Activated T-cell treated with anti-CD3 and anti-CD28 coated beads, Interleukin-2, amount 50 U/mL, for 48 hours (primary cell): Measurements from ENCODE around the gene MIB1.
"Not testable (repeated sequence)": the region's sequence is repeated elsewhere in the genome, so short reads cannot be mapped to it uniquely, and the experiment has no call there.

Experiments used
- DNase-seq, 2 experiments: peaks; one replicate each; pipeline ENCODE4 v3.0.0-alpha.2; 2020

Gene MIB1

DNA sequence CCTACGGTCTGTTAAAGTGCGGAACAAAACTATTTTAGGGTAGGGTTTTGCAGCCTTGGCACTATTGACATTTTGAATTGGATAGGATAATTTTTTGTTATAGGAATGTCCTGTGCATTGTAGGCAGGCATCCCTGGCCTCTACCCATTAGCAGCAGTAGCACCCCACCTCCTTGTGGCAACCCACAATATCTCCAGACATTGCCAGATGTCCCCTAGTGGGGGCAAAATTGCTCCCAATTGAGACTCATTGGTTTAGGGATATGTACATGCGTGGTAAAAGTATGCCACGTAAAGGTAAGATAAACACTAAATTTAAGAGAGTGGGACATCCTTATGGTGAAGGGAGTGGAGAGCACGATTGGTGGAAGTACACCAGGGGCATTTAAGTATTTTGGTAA, 4.6 kb downstream of the MIB1 start:
- no peak for DNase-seq

DNA sequence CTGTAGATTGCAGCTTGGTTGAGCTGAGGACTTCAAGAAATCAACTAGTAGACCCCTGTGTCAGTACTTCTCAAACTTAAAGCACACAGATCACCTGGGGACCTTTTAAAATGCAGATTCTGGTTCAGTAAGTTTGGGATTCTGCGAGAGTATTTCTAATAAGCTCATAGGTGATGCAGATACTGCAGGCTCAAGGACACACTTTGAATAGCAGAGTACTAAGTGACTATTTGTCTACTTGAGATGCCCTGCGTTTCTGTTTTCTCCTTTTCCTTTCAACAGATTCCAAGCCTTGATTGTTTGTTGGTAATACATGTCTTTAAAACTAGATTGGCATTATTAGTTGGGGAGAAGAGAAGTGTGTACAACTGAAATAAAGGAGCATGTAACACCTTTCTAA, 6.7 kb downstream of the MIB1 start:
- DNase-seq = no peak

DNA sequence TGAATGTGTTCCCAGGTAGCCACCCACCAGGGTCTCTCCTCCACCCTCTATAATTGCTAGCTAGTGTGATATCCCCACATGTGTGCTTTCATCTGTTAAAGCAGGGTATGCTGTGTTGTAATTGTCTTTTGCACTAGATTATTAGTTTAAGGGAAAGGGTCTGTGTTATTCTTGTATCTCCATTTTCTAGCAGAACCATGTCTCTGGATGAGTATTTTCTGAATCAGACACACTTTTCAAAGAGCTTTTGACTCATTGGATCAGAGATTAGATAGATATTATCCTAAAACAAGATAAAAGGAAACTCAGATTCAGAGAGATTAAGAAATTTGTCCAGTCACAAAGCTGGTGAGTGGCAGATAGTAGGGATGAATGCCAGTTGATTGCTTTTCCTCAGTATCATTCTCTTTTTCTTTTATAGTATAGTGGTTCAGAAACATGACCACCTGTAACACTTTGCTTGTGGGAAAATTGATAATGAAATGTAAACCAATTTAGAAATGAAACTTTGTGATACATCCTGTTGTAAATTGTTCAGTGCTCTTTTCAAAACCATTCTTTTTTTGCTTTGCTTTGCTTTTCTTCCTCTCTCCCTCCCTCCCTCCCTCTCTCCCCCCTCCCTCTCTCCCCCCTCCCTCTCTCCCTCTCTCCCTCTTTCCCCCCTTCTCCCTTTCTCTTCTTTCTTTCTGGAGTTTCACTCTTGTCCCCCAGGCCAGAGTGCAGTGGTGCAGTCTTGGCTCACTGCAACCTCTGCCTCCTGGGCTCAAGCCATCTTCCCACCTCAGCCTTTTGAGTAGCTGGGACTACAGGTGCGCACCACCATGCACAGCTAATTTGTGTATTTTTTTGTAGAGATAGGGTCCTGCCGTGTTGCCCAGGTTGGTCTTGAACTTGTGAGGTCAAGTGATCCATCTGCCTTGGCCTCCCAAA, 7.4 kb downstream of the MIB1 start:
- no peak for DNase-seq

DNA sequence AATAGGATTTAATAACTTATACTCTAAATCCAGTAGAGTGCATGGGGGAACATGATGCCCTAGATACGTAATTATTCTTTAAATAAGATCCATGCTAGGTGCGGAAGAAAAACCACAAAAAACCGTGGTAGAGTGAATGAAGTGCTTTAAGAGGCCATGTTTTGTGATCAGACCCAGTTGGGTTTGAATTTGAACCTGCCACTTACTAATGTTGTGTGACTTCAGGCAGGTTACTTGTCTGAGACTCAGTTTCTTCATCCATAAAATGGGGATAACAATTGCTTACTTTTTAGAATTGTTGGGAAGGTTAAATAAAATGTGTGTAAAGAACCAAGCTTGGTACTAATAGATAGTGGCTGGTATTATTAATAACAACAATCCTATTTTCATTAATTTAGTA, 17.2 kb downstream of the MIB1 start:
- DNase-seq = no peak

DNA sequence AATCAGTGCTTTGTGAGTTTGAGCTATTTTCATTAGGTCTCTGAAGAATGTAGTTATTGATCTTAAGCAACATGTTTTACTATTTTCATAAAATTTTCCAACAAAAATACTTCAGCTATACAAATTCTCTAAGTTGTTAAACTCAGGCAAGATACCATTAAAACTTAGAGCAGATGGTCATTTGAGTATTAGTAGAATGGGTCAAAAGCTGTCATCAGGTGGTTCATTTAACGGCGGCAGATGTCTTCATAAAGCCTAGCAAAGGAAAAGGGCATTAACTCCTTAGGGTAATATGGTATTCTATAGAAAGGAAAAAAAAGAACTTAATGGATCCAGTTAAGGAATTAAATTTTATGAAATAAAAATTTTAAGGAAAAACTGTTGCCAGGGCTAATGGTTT, 19.2 kb downstream of the MIB1 start:
- DNase-seq = no peak

DNA sequence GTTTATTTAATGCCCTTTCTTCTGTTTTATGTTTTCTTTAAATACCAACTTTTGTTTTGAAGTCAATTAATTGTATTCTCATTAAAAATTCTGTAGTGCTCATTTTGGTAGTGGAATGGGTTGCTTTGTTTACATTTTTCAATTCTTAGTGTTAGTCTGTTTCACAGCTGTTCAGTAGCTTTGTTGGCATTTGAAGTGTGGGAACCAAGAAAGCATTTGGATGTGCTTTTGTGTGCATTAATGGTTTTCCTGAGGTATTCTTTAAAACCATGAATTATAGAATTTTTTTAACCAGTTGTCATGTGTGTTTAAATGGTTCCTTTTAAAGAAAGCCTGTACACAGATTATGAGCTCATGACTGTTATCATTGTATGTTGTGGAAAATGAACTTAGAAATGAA, 19.7 kb downstream of the MIB1 start:
- no peak for DNase-seq

DNA sequence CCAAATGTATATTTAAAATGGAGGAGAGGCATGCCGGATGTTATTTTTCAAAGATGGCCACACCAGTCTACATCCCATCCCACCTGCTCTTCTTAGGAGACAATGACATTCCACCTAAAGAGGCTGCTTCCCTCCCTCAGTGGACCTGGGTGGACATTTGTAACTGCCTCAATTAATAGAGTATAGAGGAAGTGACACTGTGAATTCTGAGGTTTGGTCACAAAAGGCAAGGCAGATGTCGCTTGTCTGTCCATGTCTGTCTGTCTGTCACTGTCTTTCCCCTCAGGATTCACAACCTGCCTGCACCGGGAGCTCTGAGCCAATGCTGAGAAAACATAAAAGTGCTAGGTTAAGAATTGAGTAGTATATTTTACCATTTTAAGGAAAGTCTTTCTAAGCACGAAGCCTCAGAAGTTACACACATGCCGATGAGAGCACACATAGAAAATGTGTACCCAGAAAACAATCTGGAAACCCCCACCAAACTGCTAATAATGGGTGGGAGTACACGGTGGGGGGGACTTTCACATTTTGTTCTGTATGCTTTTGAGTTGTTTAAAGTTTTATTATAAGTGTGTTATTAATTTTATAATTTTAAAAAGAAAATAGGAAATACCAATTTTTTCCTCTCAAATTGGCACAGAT, 21.0 kb downstream of the MIB1 start:
- no peak for DNase-seq

DNA sequence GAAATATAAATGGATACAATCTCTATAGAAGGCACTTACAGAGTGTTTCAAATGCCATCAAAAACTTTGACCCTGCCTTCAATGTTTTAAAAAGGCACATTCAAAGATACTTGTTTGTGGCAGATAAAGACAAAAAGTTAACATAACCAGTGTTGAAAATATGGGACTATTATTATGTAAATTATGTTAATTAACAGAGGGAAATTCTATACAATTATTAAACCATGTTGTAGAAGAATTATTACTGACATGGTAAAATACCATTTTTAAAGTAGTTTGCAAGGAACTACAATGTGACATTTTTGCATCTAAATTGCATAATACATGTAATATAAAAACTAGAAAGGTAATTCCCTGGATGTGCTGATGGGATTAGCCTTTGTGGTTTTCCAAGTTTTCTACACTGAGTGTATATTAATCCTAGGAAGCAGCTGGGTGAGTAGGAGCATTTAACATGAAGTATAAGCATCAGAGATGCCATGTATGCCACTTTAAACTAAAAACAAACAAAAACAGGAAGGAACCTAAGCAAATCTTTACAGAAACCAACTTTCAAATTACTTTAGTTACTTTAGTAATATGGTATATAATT, 21.7 kb downstream of the MIB1 start:
- DNase-seq = no peak

DNA sequence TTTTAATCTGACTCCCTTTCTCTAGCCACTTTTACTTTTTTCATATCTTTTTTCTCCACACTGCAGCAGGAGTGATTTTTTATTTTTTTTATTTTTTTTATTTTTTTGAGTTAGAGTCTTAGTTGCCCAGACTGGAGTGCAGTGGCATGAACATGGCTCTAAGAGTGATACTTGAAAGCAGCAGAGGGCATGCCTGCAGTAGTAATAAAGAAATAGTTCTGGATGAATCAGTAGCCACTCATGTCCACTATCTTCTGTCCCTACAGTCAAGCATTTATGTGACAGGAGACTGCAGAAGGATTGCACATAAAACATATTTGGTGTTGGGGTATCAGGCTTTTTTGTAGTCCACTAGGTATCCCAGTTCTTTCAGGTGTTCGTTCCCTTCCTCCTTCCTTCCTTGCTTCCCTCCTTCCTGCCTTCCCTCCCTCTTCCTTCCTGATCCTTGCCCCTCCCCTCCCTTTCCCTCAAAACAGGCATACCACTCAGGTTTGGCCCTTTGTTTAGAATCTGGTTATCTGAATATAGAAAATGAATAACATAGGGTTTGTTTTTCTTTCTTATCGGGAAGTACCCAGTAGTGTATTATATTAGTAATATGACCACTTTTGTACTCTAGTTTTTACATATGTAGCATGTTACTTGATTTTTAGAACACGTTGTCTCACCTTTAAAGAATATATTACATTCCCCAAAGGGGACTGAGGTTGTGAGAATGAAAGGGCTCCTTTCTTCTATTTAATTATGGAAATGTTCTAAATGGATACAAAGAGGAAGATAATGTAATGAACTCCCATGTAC, 23.5 kb downstream of the MIB1 start:
- no peak for DNase-seq

DNA sequence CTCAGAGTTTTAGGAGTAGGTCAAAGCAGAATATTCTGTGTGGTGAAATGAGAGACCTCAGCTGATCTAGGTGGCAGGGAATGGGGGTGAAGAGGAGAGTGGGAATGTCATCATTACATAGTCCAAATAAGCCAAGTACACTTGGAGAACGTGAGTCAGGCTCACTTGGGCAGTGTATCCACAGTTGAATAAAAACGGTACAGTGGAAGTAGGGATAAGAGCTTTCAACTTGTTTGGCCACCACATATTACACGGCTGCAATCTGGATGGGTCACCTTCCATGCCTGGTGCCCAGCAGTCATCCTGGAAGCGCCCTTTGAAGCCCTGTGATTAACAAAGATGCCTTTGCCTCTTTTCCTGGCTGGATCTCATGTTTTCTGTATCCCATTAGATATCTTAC, 28.6 kb downstream of the MIB1 start:
- no peak for DNase-seq

DNA sequence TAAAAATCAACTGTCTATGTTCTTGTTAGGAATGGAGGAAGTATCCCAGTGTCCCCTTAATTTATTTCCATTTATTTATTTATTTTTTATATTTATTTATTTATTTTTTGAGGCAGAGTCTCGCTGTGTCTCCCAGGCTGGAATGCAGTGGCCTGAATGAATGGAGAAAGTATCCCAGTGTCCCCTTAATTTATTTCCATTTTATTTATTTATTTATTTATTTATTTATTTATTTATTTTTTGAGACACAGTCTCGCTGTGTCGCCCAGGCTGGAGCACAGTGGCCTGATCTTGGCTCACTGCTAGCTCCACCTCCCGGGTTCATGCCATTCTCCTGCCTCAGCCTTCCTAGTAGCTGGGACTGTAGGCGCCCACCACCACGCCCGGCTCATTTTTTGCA, 34.1 kb downstream of the MIB1 start:
- DNase-seq = no peak

DNA sequence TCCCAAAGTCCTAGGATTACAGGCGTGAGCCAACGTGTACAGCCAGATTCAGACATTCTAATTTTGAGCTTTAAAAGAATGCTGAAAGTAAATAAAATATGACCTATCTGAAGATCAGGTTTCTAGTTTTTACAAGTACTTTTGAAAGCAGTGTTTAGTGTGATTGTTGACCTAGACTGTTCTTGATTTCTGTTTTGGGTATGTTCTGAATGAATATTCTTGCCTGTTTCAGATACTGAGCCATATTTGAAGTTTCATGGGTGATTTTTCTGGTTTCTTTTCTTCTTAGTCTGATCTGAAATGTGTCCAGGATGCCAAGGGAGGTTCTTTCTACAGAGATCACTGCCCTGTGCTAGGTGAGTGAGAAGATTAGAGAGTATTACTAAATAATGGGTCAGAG, 37.2 kb downstream of the MIB1 start:
- DNase-seq = no peak

DNA sequence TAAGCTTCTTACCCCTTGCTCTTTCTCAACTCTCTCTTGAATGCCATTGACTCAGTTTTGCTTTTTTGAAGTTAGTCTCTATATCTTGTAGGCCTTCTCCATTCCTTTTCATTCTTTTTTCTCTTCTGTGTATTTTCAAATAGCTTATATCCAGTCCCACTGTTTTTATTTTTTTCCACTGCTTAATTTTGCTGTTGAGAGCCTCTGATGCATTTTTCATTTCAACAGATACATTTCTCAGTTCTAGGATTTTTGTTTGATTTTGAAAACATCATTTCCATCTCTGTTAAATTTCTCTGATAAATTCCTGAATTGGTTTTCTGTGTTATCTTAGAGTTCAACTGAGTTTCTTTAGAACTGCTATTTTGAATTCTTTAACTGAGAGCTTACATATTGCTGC, 45.9 kb downstream of the MIB1 start:
- DNase-seq = no peak

DNA sequence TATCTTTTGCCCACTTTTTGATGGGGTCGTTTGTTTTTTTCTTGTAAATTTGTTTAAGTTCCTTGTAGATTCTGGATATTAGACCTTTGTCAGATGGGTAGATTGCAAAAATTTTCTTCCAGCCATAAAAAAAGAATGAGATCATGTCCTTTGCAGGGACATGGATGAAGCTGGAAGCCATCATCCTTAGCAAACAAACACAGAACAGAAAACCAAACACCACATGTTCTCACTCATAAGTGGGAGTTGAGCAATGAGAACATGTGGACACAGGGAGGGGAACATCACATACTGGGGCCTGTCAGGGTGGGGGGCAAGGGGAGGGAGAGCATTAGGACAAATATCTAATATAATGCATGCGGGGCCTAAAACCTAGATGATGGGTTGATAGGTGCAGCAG, 55.5 kb downstream of the MIB1 start:
- not testable (repeated sequence) for DNase-seq

DNA sequence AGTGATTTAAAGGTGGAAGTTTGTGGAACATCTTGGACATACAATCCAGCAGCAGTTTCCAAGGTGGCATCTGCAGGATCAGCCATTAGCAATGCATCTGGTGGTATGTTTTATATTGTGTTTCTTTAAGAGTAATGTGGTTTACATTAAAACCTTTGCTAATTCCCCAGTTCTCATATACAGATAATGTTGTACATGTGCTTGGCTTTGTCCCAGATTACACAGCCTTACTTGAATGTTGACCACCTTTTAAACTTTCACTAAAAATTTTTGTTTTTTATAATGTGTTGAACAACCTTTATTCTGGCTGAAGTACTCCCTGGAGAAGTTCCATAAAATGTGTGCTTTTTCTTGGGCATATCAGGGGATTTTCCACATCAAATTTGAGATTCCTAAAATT, 57.5 kb downstream of the MIB1 start:
- DNase-seq = no peak

DNA sequence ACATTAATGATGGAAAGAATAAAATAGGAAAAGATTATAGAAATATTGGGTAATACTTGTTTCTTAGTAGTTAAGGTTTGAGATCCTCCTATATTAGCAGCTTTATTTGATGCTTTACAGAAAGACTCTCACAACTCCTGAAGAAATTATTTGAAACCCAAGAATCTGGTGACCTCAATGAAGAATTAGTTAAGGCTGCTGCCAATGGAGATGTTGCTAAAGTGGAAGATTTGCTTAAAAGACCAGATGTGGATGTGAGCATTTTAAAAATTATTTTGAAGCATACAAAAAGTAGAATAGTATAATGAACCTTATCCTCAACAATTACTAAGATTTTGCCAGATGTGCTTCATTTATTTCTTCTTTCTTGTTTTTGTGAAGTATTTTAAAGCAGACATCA, 59.1 kb downstream of the MIB1 start:
- no peak for DNase-seq

DNA sequence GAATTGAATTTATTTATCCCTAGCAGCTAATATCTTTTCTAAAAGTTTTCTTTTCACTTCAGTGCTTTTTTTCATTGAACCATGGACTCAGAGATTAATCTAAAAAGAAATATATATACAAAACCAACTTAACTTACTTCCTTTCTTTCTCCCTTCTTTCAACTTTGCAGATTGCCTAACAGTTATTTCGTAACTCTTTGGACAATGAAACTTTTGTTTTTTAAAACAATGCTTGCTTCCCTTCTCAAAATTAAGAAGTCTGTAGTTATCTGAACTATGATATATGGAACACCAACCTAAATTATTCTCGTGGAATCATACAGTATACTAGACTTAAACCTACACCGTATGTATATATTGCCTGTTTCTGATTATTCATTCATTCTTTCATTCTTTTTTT, 62.9 kb downstream of the MIB1 start:
- DNase-seq = no peak

DNA sequence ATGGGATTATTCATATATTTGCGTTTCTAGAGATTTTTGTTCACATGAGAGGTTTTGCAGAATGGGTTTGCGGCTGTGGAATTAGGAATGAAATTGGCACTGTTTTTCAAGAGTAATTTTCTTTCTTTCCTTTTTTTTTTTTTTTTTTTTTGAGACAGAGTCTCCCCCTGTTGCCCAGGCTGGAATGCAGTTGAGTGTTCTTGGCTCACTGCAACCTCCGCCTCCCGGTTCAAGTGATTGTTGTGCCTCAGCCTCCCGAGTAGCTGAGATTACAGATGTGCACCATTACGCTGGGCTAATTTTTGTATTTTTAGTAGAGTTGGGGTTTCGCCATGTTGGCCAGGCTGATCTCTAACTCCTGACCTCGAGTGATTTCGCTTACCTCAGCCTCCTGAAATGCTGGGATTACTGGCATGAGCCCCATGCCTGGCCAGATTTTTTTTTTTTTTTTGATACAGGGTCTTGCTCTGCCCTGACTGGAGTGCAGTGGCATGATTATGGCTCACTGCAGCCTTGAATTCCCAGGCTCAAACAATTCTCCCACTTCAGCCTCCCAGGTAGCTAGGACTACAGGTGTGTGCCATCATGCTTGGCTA, 65.3 kb downstream of the MIB1 start:
- DNase-seq = no peak

DNA sequence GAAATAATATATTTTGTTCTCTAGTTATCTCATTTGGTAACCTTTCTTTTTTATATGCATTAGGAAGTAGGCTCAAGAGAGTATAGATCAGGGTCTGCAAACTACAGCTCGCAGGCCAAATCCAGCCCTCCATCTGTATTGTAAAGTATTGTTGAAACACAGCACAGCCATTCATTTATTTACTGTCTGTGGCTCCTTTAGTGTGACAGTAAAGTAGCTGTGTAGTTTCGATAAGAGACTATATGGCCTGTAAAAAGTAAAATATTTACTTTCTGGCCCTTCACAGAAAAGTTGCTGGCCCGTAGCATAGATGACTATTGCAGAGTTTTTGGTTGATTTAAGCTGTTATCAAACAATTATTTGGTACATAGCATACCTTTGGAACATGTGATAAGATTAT, 67.6 kb downstream of the MIB1 start:
- no peak for DNase-seq

DNA sequence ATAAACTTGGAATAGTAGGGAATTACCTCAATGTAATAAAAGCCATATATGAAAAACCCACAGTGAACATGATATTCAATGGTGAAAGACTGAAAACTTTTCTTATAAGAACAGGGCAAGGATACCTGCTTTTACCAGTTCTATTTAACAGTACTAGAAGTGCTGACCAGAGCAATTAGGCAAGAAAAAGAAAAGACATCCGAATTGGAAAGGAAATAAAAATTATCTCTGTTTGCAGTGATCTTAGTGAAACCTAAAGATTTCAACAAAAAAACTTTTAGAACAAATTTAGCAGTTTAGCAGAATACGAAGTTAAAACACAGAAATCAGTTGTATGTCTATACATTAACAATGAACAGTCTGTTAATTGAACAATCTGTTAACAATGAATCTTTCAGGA, 69.1 kb downstream of the MIB1 start:
- DNase-seq = no peak

DNA sequence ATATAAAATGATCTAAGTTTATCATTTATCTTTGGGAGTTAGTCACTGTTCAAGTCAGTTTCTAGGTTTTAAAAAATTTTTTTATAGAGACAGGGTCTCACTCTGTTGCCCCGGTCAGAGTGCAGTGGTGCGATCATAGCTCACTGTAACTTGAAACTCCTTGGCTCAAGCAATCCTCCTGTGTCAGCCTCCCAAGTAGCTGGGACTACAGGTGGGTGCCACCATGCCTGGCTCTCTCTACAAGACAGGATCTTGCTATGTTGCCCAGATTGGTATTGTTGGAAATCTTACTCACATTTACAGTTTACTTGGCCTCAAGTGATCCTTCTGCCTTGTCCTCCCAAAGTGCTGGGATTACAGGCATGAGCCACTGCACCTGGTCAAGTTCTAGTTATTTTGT, 74.5 kb downstream of the MIB1 start:
- DNase-seq = no peak

DNA sequence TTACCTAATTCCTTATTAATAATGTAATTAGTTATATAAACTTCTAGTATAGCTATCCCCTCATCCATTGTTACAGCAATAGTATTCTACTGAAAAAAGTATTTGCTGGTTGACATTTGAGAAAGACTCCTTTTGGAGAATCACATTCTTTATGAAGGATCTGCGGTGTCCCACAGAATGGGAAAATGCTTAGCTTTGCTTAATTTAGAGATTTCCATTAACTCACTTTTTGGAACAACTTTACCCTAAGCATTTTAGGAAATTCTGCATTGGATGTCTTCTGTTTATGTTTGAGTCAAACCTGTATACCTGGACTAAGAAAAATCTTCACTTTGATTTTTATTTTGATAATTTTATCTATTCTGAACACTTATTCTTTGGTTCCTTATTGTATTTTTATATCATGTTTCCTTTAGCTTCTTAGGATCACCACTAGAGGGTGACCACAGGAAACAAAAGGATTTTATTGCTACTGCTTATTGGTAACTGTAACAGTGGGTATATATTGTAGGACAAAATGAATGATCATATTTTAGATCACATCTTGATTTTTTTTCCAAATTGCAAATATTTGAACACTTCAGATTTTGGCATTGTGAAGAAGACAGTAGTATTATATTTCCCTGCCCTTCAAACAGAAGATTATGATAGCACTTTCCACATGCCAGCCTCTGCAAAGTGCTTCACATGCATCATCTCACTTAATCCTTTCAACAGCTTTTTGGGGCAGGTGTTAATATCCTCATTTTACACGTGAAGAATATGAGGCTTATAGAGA, 79.6 kb downstream of the MIB1 start:
- no peak for DNase-seq
